Transverse colon (tissue), 4 donors: ENCODE measurements around the gene ADGRG3. TPM values are rescaled to one million over a fixed set of nuclear protein-coding genes. Genes with fewer than 3 reads are reported as not detected.

Experiments used
- DNase-seq: peaks from one replicate; pipeline ENCODE4 v3.0.0-alpha.2; 2019
- H3K27ac ChIP-seq, 4 donors: fragments of 200-600 bp; sonication (generic); 2 replicates each; pipeline ENCODE4 v1.5.1; 2016 to 2018; ENCODE audit warnings: inconsistent platforms in 4 of 4
- H3K27me3 ChIP-seq: fragments of 200-600 bp; sonication (generic); 2 replicates; pipeline ENCODE4 v1.5.1; 2017; ENCODE audit warnings: inconsistent platforms
- H3K36me3 ChIP-seq, 4 donors: fragments of 200-600 bp; sonication (generic); 2 replicates each; pipeline ENCODE4 v1.5.1; 2017 to 2019; ENCODE audit warnings: inconsistent platforms in 4 of 4
- H3K4me1 ChIP-seq, 4 donors: fragments of 200-600 bp; sonication (generic); 2 replicates each; pipeline ENCODE4 v1.5.1; 2017 to 2020; ENCODE audit warnings: inconsistent platforms in 4 of 4
- H3K4me3 ChIP-seq, 4 donors: fragments of 200-600 bp; sonication (generic); 1 replicate in 1 of 4; 2 replicates in 3 of 4; pipeline versions ENCODE4 v1.5.1 to v1.6.1; 2017 to 2019; ENCODE audit warnings: inconsistent platforms in 4 of 4
- H3K9me3 ChIP-seq, 2 donors: fragments of 200-600 bp; sonication (generic); 2 replicates each; pipeline ENCODE4 v1.5.1; 2017 to 2019; ENCODE audit warnings: inconsistent platforms in 2 of 2
- EP300 ChIP-seq: sonication (generic); formaldehyde crosslinking; IDR thresholded peaks from one replicate; pipeline ENCODE4 v1.6.1; 2017; ENCODE audit warnings: antibody characterized with exemption, low read depth
- POLR2A ChIP-seq: fragments of 450-650 bp; IDR thresholded peaks from one replicate; pipeline ENCODE4 v1.6.1; 2016; ENCODE audit warnings: antibody characterized with exemption, mild to moderate bottlenecking, moderate library complexity
- POLR2AphosphoS5 ChIP-seq, 3 donors: sonication (generic); formaldehyde crosslinking; IDR thresholded peaks; one replicate each; pipeline ENCODE4 v1.6.1; 2016; ENCODE audit warnings: antibody characterized with exemption in 3 of 3
- WGBS, 2 donors: methylation state at CpG; one replicate each; pipeline ENCODE4 v1.1.5; 2018; ENCODE audit warnings: low coverage in 1 of 2; 5-methylcytosine and 5-hydroxymethylcytosine counted together
- in situ Hi-C, 4 donors: fragments of 200-750 bp; cut with MboI; loops; one replicate each; pipeline versions ENCODE4 v1.15.0 to v1.15.1; 2017; ENCODE audit warnings: low sequenced_read_pairs in 3 of 4, low pct_ligation_motif_present in 1 of 4, low pct_unique_long_range_greater_than_20kb in 1 of 4
- intact Hi-C: fragments of 100-400 bp; cut with DNase I; formaldehyde crosslinking; loops from one replicate; pipeline ENCODE4 v1.15.1; 2023; ENCODE audit warnings: low total_unique reads
- total RNA-seq, 4 donors: library from RNA; depleted of rRNA; stranded (reverse); fragments of >200 nt; gene quantifications; one replicate each; pipeline ENCODE4 v1.1.0, GENCODE V29; 2016
- TF ChIP-seq, protein P1 (sequence below), 5 experiments: fragments of 200-600 bp in 3 of 5; fragments of 450-650 bp in 2 of 5; sonication (generic) in 3 of 5; IDR thresholded peaks; 1 replicate in 2 of 5; 2 replicates in 3 of 5; pipeline ENCODE4 v1.5.1; 2016 to 2017; ENCODE audit warnings: antibody characterized with exemption in 5 of 5, inconsistent platforms in 3 of 5, mild to moderate bottlenecking in 2 of 5, moderate library complexity in 1 of 5

ADGRG3 gene
- total RNA-seq, 4 donors from 2014 or later = 1.5 to 2.7 (median 2.2) TPM; not detected in 1

DNA sequence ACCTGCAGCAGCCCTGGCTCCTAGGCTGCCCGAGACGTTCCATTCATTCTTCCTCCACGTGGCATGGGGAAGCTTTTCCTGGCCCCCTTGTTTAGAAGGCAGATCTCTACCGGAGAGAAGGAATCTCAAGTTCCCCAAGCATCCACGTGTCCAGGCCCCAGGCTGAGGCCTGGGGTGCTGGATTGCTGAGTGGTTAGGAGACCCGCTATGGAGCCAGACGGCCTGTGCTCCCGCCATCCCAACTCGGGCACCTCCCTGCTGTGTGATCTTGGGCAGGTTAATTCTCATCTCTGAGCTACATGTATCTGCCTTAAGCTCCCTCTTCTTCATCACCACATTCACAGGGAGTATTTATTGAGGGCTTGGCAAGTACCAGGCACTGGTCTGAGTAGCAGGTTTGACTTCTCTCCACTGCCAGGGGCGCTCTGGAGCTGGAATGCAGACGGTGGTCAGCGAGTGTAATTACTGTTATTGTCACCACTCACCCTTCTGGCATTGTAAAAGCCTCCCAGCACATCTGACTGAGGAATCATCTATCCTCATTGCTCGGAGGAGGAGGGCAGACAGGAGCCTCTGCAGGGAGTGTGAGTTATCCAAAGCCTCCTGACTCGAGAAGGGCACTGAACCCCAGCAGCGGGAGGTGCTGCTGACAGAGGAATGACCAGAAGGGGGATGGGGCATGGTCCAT lies 40.8 kb upstream of the ADGRG3 start:
- TF ChIP-seq POLR2A (no peak), EP300 (no peak), POLR2AphosphoS5 (IDR thresholded peaks at IDR 0.05) (no peak)
- TF ChIP-seq, protein P1, sequence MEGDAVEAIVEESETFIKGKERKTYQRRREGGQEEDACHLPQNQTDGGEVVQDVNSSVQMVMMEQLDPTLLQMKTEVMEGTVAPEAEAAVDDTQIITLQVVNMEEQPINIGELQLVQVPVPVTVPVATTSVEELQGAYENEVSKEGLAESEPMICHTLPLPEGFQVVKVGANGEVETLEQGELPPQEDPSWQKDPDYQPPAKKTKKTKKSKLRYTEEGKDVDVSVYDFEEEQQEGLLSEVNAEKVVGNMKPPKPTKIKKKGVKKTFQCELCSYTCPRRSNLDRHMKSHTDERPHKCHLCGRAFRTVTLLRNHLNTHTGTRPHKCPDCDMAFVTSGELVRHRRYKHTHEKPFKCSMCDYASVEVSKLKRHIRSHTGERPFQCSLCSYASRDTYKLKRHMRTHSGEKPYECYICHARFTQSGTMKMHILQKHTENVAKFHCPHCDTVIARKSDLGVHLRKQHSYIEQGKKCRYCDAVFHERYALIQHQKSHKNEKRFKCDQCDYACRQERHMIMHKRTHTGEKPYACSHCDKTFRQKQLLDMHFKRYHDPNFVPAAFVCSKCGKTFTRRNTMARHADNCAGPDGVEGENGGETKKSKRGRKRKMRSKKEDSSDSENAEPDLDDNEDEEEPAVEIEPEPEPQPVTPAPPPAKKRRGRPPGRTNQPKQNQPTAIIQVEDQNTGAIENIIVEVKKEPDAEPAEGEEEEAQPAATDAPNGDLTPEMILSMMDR (IDR thresholded peaks at IDR 0.05) = no peak
- H3K9me3 ChIP-seq = no peaks in the 10 kb centered on the region
- peak overlapping the region in 2 of 4 donors; percentile 15 to 21 for H3K27ac ChIP-seq
- H3K27me3 ChIP-seq = peaks cover 8% of the 10 kb centered on the region
- in situ Hi-C loops = no loop called here
- intact Hi-C loops = no loop called here
- WGBS, 2 donors = 63% methylated on average over 15 of the region's 15 CpGs; no CpG with 5 or more reads in 1 of the 2 donors
- H3K36me3 ChIP-seq = no peaks in the 10 kb centered on the region
- no peak overlapping the region for H3K4me3 ChIP-seq
- DNase-seq = no peak
- H3K4me1 ChIP-seq = peaks cover 0 to 23% (median 17%) of the 10 kb centered on the region in 4 donors

DNA sequence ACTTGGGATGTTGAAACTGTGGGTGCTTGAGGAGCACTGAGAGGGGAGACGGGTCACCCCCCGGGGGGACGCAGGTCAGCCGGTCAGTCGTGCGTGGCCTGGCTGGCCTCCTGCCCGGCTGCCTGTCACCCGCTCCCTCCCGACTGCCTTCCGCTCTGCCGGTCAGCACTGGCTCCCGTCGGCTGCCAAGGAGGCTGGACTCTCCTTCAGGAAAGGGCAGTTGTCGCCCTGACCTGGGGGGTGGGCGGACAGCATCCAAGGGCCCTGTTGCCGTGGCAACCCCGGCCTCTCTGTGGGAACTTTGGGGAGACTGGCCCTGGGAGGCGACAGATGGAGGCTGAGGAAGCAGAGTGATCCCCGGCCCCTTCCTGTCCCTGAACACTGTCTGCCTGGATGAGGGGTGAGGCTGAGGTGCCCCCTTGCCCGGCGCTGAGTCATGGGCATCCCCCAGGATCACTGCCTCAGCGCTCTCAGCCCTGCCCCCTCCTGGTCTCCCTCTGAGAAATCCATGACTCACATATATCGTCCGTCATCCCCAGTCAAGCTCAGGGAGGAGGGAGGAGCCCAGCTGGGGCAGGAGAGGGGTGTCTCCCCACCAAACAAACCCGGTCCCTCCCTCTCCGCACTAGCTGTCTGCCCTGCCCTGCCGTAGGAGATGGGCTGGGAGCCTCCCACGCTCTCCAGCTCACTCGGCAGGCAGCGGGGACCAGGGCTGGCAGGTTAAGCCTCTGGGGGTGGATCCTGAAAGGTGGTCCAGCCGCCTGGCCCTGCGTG lies 39.9 kb upstream of the ADGRG3 start, which contains the start of gene ADGRG1:
TSS of gene ADGRG1 (plus strand) at position 623 of the 774 bp plus-strand sequence. CDS start 21,658 bp downstream, outside the sequence.
- in situ Hi-C loops = no loop called here
- no peak within 1 kb of the TSS for H3K4me3 ChIP-seq
- intact Hi-C loops = no loop called here
- peaks cover 0 to 14% (median 8%) of the 10 kb centered on the region in 4 donors for H3K4me1 ChIP-seq
- DNase-seq = no peak
- peak within 1 kb of the TSS in 3 of 4 donors; percentile 15 to 42 (median 41) for H3K27ac ChIP-seq
- no peaks in the 10 kb centered on the region for H3K36me3 ChIP-seq
- peaks cover 8% of the 10 kb centered on the region for H3K27me3 ChIP-seq
- no peaks in the 10 kb centered on the region for H3K9me3 ChIP-seq
- WGBS, 2 donors = 30% methylated on average over 30 of the region's 32 CpGs; no CpG with 5 or more reads in 1 of the 2 donors
- TF ChIP-seq POLR2A (no peak), POLR2AphosphoS5 (IDR thresholded peaks at IDR 0.05) (peak in 1 of 3 donors; percentile 15)

DNA sequence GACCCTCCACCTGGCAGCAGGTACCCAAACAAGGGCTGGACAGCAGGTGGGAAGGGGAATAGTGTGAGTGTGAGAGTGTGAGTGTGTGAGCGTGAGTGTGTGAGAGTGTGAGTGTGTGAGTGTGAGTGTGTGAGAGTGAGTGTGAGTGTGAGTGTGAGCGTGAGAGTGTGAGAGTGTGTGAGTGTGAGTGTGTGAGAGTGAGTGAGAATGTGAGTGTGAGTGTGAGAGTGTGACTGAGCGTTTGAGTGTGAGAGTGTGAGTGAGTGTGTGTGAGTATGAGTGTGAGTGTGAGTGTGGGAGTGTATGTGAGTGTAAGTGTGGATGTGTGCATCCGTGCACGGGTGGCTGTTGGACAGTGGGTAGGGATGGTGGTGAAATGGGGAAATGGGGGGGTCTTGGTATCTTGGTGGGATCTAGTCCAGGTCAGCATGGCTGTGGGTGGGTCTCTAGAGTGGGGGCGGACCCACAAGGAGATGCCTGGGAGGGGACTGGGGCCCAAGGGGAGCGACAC lies 39.3 kb upstream of the ADGRG3 start:
- Histone ChIP-seq H3K27me3 (peaks cover 8% of the 10 kb centered on the region), H3K27ac (peak overlapping the region in 2 of 4 donors; percentile 41 to 42), H3K4me1 (peaks cover 0 to 8% (median 5%) of the 10 kb centered on the region in 4 donors), H3K9me3 (no peaks in the 10 kb centered on the region), H3K36me3 (no peaks in the 10 kb centered on the region), H3K4me3 (no peak overlapping the region)
- 65 to 83% methylated on average over 3 to 7 of the region's 7 CpGs for WGBS, 2 donors
- no peak for TF ChIP-seq POLR2A
- no peak for TF ChIP-seq POLR2AphosphoS5 (IDR thresholded peaks at IDR 0.05)
- no peak for TF ChIP-seq EP300
- TF ChIP-seq, protein P1 (IDR thresholded peaks at IDR 0.05) = no peak
- intact Hi-C loops = no loop called here
- in situ Hi-C loops = no loop called here
- no peak for DNase-seq

DNA sequence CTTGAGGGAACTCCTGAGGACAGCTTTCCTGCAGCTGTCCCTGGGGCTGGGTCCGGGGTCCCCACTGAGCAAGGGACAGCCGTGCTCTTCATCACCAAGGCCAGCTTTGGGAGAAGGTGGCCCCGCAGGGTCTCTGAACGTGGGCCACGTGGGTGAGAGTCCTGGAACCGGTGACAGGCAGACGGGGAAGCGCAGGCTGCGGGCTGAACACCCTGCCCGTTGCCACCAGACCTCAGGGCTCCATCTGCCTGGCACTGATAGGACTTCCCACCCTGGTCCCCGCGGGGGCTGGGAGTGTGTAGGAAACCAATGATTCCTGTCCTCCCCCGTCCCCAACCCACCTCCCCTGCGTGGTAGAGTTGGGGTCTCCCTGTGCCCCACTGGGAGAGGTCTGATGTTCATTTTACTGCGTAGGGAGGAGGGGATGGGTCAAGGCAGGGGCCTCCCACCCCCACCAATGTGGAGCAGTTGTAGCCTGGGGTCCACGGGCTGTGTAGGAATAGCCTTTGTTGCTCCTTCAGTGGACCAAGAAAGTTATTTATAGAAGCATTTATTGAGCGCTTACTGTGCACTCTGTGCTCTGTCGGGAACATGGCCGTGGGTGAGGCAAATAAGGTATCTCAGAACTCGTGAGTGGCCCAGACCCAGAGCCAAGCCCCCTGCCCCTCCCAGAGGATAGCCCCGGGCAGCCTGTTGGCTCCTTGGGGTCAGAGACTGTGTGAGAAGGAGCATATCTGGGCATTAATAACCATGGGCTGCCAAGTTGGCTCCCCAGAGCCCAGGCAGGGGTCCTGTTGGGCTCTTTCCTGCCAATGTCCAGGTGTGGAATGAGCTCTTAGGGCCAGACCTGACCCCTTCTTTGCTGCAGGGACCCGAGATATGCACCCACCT lies 38.3 kb upstream of the ADGRG3 start:
- Histone ChIP-seq H3K27ac (peak overlapping the region in 1 of 4 donors; percentile 42), H3K9me3 (no peaks in the 10 kb centered on the region), H3K36me3 (no peaks in the 10 kb centered on the region), H3K4me3 (no peak overlapping the region), H3K4me1 (peaks cover 7 to 17% (median 14%) of the 10 kb centered on the region in 4 donors), H3K27me3 (peaks cover 8% of the 10 kb centered on the region)
- TF ChIP-seq EP300 (no peak), POLR2A (no peak), POLR2AphosphoS5 (IDR thresholded peaks at IDR 0.05) (no peak)
- TF ChIP-seq, protein P1 (IDR thresholded peaks at IDR 0.05) = no peak
- in situ Hi-C loops = no loop called here
- 36 to 64% methylated on average over 9 to 19 of the region's 22 CpGs for WGBS, 2 donors
- intact Hi-C loops = no loop called here
- no peak for DNase-seq
